ENCODE results near the gene RPS26. TPM values are rescaled to one million over a fixed set of nuclear protein-coding genes. Genes with fewer than 3 reads are reported as not detected.
A peak's percentile ranks its signal among the peaks of the same experiment; 100 is the strongest.

Gene RPS26
- total and polyA plus RNA-seq, 2 of the 13 experiments (the other 11 are each of a cell fraction or from before 2014, with no cell fraction given), result 150 to 421 TPM

DNA sequence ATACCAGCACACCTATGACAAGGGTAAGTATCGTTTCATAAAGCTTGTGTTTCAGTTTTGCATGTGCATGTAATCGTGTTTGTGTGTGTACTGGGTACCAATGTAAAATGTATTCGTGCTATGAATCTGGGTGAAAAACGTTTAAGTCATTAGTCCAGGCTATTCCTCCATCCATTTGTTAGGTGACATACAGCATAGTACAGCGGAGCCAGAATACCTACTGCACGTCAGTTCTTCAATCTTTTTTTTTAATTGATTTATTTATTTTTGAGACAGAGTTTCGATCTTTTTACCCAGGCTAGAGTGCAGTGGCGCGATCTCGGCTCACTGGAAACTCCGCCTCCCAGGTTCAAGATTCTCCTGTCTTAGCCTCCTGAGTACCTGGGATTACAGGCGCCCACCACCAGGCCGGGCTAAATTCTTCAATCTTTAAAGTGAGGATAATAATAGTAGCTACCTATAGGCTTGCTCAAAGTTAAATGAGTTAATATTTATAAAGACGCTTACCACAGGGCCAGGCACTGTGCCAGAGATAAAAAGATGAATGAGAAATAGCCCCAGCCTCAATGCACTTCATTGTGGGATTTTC, 661 bp upstream of the RPS26 start:
- H3K36me3 ChIP-seq (replicated peaks in 1 of 2; ENCODE audit: control insufficient read depth in 1 of 2, insufficient read depth in 2 of 2, low read length in 2 of 2), result peaks cover 2 to 20% of the 10 kb centered on the region in 2 experiments
- peak overlapping the region; percentile 89 for H3K4me2 ChIP-seq (ENCODE audit: low read depth, low read length)
- H4K20me1 ChIP-seq (ENCODE audit: insufficient read depth, low read length), result peaks cover 6% of the 10 kb centered on the region; the same call in 1 of the 2 replicates
- H3K4me3 ChIP-seq (replicated peaks in 1 of 3; ENCODE audit: insufficient read depth in 1 of 3, low read depth in 2 of 3, low read length in 3 of 3), result peak overlapping the region; percentile 28 to 70 (median 67)
- peak overlapping the region; percentile 60 for H3K9ac ChIP-seq (ENCODE audit: insufficient read depth, low read depth, low read length)
- no peaks in the 10 kb centered on the region for H3K27me3 ChIP-seq (ENCODE audit: control insufficient read depth in 1 of 2, insufficient read depth in 2 of 2, low read length in 2 of 2)
- POLR2A ChIA-PET, result interaction anchor here (0.6 to 3.4 kb wide), 6 partner anchors 25 to 67 kb away, joined by 3 to 26 read pairs (median 6); partner anchors contain the start of genes PA2G4, RAB5B and SUOX
- H3K4me1 ChIP-seq (ENCODE audit: insufficient read depth, low read length), result peaks cover 44% of the 10 kb centered on the region
- in situ Hi-C loops (cut with HindIII; ENCODE audit: extremely low pct_ligation_motif_present, low pct_unique_long_range_greater_than_20kb) (no loop called here), intact Hi-C loops (cut with micrococcal nuclease; ENCODE audit: unreplicated experiment) (loop anchor here (1.0 kb wide), 4 partner anchors 12 to 211 kb away; partner anchors contain the start of gene DGKA)
- TF ChIP-seq, protein P1, sequence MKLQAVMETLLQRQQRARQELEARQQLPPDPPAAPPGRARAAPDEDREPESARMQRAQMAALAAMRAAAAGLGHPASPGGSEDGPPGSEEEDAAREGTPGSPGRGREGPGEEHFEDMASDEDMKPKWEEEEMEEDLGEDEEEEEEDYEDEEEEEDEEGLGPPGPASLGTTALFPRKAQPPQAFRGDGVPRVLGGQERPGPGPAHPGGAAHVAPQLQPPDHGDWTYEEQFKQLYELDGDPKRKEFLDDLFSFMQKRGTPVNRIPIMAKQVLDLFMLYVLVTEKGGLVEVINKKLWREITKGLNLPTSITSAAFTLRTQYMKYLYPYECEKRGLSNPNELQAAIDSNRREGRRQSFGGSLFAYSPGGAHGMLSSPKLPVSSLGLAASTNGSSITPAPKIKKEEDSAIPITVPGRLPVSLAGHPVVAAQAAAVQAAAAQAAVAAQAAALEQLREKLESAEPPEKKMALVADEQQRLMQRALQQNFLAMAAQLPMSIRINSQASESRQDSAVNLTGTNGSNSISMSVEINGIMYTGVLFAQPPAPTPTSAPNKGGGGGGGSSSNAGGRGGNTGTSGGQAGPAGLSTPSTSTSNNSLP (IDR thresholded peaks at IDR 0.05; ENCODE audit: low read depth, low read length), result no peak
- TF ChIP-seq SPEN (CRISPR knock-in tag; IDR thresholded peaks at IDR 0.05; ENCODE audit: low read depth), result no peak
- 0 out of 2 replicates have a peak, but pooled peaks have one; percentile 13 for TF ChIP-seq ZNF3 (CRISPR knock-in tag; IDR thresholded peaks at IDR 0.05)
- no peak for TF ChIP-seq ARNT (IDR thresholded peaks at IDR 0.05)
- no peak for TF ChIP-seq TOE1 (CRISPR knock-in tag; IDR thresholded peaks at IDR 0.05)
- TF ChIP-seq, protein P2, sequence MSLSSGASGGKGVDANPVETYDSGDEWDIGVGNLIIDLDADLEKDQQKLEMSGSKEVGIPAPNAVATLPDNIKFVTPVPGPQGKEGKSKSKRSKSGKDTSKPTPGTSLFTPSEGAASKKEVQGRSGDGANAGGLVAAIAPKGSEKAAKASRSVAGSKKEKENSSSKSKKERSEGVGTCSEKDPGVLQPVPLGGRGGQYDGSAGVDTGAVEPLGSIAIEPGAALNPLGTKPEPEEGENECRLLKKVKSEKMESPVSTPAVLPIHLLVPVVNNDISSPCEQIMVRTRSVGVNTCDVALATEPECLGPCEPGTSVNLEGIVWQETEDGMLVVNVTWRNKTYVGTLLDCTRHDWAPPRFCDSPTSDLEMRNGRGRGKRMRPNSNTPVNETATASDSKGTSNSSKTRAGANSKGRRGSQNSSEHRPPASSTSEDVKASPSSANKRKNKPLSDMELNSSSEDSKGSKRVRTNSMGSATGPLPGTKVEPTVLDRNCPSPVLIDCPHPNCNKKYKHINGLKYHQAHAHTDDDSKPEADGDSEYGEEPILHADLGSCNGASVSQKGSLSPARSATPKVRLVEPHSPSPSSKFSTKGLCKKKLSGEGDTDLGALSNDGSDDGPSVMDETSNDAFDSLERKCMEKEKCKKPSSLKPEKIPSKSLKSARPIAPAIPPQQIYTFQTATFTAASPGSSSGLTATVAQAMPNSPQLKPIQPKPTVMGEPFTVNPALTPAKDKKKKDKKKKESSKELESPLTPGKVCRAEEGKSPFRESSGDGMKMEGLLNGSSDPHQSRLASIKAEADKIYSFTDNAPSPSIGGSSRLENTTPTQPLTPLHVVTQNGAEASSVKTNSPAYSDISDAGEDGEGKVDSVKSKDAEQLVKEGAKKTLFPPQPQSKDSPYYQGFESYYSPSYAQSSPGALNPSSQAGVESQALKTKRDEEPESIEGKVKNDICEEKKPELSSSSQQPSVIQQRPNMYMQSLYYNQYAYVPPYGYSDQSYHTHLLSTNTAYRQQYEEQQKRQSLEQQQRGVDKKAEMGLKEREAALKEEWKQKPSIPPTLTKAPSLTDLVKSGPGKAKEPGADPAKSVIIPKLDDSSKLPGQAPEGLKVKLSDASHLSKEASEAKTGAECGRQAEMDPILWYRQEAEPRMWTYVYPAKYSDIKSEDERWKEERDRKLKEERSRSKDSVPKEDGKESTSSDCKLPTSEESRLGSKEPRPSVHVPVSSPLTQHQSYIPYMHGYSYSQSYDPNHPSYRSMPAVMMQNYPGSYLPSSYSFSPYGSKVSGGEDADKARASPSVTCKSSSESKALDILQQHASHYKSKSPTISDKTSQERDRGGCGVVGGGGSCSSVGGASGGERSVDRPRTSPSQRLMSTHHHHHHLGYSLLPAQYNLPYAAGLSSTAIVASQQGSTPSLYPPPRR (CRISPR knock-in tag; IDR thresholded peaks at IDR 0.05; ENCODE audit: borderline replicate concordance), result no peak
- TF ChIP-seq NFIC (IDR thresholded peaks at IDR 0.05; ENCODE audit: low read length), result peak; percentile 48
- TF ChIP-seq RFXANK (CRISPR knock-in tag; IDR thresholded peaks at IDR 0.05), result no peak
- no peak for TF ChIP-seq NR2C2 (CRISPR knock-in tag; IDR thresholded peaks at IDR 0.05; ENCODE audit: borderline replicate concordance)
- FAIRE-seq, result no peak
- WGBS (ENCODE audit: low lambda C conversion rate), result 12% methylated on average over 14 of the region's 14 CpGs
- CTCF ChIA-PET (ENCODE audit: low intra/inter-chr PET ratio, low total read pairs), result interaction anchor here (1.2 to 1.9 kb wide), 3 partner anchors 11 to 85 kb away, joined by 4 to 5 read pairs (median 4); partner anchors contain the start of gene SUOX
- peak overlapping the region; percentile 72 for H3K27ac ChIP-seq (ENCODE audit: extremely low read length, insufficient read depth, low read length)
- peak; percentile 32 for ATAC-seq
- TSS peak; percentile 84 for BruUV-seq (replicated peaks)
- DNase-seq (ENCODE audit: low spot score), result no peak
- H3K9me3 ChIP-seq (ENCODE audit: low read length), result no peaks in the 10 kb centered on the region
- peak overlapping the region; percentile 52 for H2AFZ ChIP-seq (ENCODE audit: low read length)
- peaks cover 21% of the 10 kb centered on the region for H3K79me2 ChIP-seq (ENCODE audit: insufficient read depth, low read length)
